ENCODE measurements around the gene SEC63.
"Not testable (repeated sequence)": the region's sequence is repeated elsewhere in the genome, so short reads cannot be mapped to it uniquely, and the experiment has no call there.

DNA sequence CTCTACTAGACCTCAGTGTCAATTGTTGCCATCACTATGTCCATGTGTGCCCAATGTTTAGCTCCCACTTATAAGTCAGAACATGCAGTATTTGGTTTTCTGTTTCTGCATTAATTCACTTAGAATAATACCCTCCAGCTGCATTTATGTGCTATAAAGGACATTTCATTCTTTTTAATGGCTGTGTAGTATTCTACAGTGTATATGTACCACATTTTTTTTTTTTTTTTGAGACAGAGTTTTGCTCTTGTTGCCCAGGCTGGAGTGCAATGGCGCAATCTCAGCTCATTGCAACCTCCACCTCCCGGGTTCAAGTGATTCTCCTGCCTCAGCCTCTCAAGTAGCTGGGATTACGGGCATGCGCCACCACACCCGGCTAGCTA, 21.1 kb downstream of the SEC63 start:
- TF ChIP-seq, protein P1, sequence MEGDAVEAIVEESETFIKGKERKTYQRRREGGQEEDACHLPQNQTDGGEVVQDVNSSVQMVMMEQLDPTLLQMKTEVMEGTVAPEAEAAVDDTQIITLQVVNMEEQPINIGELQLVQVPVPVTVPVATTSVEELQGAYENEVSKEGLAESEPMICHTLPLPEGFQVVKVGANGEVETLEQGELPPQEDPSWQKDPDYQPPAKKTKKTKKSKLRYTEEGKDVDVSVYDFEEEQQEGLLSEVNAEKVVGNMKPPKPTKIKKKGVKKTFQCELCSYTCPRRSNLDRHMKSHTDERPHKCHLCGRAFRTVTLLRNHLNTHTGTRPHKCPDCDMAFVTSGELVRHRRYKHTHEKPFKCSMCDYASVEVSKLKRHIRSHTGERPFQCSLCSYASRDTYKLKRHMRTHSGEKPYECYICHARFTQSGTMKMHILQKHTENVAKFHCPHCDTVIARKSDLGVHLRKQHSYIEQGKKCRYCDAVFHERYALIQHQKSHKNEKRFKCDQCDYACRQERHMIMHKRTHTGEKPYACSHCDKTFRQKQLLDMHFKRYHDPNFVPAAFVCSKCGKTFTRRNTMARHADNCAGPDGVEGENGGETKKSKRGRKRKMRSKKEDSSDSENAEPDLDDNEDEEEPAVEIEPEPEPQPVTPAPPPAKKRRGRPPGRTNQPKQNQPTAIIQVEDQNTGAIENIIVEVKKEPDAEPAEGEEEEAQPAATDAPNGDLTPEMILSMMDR (IDR thresholded peaks at IDR 0.05 in 8 of 11, conservative IDR thresholded peaks at IDR 0.05 in 3 of 11): not testable (repeated sequence)
- not testable (repeated sequence) for TF ChIP-seq POLR2A (IDR thresholded peaks at IDR 0.05)
